ENCODE measurements around the gene HIVEP3.

HIVEP3 gene

DNA sequence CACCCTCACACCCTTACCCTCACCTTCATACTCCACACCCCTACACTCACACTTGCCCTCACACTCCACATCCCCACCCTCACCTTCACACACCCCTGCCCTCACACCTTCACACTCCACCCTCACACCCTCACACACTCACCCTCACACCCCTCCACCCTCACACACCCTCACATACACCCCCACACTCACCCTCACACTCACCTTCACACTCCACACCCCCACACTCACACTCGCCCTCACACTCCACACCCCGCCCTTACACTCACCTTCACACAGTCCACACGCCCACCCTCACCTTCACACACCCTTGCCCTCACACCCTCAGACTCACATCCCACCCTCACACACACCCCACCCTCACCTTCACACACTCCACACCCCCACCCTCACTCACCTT, 390.6 kb downstream of the HIVEP3 start:
- in situ Hi-C loops (cut with MboI; ENCODE audit: low sequenced_read_pairs): no loop called here

DNA sequence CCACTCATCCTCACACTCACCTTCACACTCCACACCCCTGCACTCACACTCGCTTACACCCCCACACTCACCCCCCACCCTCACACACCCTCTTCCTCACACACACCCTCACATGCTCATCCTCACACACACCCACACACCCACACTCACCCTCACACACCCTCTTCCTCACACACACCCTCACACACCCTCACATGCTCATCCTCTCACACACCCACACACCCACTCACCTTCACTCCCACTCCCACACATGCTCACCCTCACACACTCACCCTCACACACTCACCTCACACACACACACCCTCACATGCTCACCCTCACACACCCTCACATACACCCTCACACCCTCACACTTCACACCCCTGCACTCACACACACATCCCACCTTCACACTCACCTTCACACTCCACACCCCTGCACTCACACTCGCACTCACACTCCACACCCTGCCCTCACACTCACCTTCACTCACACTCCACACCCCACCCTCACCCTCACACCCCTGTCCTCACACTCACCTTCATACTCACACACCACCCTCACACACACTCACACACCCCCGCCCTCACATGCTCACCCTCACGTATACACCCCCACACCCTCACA, 391.7 kb downstream of the HIVEP3 start:
- in situ Hi-C loops (cut with MboI; ENCODE audit: low sequenced_read_pairs): no loop called here

DNA sequence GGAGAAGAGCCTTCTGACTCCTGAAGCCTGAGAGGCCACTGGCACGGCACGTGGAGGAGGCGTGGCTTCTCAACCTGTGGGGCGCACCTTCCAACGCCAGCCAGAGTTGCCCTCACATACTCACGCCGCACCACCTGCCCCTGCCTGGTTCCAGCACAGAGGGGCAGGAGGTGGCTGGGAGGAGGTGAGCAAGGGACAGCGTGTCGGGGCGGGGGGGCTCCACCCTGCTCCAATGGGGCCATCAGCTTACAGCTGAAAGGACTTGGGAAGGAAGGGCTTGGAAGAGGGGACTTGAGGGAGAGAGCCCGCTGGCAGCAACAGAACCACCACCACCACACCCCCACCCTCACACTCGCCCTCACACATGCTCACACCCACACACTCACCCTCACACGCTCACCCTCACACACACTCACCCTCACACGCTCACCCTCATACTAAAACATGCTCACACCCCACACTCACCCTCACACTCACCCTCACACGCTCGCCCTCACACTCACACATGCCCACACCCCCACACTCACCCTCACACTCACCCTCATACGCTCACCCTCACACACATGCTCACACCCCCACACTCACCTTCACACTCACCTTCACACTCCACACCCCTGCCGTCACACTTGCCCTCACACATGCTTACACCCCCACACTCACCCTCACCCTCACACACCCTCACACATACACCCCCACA, 392.7 kb downstream of the HIVEP3 start:
- in situ Hi-C loops (cut with MboI; ENCODE audit: low sequenced_read_pairs): no loop called here

DNA sequence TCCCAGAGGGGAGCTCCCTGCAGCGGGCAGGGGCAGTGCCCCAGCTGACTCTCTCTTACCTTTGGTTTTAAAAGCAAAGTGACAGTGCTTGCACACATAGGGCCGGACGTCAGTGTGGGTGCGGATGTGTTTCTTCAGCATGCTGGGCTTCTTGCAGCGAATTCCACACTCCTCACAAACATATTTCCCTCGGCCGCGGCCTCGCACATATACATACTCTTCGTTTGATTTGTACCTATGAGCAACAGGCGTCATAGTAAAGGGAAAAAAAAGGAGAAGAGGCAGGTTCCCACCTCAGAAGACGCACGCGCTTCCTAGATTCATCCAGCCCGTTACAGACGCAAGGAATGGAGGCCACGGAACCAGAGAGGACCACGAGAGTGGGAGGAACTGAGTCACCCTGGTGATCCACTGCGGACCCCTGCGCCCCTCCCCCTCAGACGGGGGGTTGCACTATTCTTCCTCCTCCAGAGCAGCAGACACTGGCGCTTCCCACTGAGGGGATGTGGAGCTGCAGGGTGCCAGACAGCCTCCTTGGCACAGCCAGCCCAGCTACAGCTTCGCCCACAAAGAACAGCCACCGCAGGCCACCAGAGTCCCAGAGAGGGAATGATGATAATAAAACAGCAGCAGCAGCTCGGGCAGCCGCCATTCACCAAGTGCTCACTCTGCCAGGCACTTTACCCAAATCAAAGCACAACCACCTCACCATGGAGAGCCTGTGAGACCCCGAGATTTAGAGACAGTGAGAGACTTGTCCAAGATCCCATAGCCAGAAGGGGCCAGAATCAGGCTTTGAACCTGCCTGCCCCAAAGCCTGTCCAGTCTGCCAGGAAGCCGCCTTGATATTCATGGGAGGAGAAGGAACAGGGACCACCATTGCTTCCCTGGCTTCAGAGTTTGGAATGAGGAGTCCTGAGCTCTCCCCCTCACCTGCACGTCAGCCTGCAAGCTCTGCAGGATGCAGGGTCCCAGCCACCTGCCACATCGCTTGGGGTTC, 393.7 kb downstream of the HIVEP3 start:
- in situ Hi-C loops (cut with MboI; ENCODE audit: low sequenced_read_pairs): no loop called here

DNA sequence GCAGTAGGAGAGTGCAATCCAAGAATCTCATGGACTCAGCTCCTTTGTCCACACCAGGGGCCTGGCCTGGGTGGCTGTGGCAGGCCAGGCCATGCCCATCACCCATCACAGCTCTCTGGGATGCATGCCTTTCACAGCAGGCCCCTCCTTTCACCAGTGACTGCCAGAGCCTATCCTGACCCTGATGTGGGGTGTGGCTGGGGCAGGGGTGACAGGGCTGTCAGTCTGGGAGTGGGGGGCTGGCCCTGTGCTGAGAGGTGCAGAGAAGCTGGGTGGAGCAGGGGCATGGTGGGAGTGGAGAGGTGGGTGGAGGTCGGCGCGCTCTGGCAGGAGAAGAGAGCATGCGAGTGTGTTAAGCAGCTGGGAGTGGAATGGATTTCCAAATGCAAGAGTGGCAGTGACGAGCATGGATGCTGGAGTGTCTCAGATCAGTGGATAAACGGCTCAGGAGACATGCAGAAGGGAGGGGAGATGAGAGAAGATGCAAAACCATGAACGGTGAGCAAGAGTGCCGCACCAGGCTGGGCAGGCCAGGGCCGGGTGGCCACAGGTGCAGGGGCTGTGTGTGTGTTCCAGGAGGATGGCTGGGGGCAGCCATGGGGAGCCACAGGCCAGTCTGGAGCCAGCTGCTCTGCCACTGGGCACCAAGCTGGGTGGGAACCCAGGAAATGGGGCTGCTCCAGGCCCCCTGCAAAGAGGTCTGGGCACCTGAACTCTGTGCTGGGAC, 394.6 kb downstream of the HIVEP3 start:
- in situ Hi-C loops (cut with MboI; ENCODE audit: low sequenced_read_pairs): no loop called here

DNA sequence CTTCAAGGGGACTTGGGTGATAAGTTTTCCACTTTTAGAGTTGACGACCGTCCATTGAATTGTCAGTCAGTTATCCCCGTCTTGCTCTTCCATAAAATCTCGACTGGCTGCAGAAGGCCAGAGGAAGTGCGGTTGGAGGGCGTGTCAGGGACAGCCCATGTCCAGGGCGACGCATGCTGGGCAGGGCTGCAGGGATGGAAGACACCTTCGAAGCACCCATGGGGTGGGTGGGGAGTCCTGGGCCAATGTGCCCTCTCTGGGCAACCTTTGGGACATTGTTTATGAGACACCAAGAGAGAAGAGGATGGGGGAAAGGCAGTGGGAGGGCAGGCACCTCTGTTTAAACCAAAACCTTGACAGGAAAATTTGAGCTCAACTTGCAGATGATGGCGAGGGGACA, 395.7 kb downstream of the HIVEP3 start:
- in situ Hi-C loops (cut with MboI; ENCODE audit: low sequenced_read_pairs): no loop called here

DNA sequence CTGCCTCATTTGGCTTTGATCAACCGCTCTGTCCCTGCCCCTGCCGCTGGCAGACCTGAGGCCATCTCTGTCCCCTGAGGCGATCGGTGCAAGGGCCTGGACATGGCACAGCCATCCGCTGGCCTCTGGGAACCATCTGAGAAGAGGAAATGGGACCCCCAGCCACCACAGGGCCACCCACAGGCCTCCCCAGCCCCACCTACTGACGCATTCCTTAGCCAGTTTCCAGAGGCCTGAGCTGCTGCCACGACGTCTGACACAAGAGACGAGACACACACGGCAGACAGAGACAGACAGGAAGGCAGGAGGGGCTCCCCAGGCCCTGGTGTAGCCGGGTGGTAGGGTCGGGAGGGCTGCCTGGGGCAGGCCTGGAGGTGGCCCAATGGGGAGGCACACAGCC, 397.0 kb downstream of the HIVEP3 start:
- in situ Hi-C loops (cut with MboI; ENCODE audit: low sequenced_read_pairs): no loop called here

DNA sequence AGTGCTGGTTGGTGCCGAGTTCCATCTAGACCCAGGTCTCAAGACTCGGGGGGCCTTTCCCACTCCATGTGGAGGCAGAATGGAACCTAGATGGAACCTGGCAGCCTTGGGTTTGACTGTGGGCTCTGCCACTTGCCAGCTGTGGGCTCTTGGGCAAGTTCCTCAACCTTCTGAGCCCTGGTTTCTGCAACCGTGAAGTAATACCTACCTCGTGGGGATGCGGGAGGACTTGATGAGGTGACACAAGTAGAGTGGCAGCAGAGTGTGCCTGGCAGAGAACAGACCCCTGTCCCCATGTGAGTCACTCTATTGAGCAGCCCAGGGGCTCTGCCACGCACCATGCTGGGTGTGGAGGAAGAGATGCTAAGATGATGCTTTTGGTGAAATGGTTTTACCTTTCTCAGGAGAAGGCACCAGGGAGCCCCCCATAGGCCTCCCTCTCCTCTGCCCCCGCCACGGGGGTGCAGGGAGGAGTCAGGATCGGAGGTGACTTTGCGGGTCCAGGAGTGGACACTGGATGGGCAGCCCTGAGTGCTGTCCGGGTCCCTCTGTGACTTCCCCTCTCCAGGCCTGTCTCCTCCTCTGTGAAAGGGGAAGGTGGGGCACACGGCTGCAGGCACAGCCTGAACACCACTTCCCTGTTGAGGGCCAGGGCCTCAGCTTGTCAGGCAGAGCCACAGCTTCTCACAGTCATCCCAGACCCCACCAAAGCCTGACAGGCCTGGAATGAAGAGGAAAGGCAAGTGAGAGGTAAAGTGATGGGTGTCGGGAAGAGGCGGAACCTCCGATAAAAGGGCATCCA, 397.6 kb downstream of the HIVEP3 start:
- in situ Hi-C loops (cut with MboI; ENCODE audit: low sequenced_read_pairs): no loop called here

DNA sequence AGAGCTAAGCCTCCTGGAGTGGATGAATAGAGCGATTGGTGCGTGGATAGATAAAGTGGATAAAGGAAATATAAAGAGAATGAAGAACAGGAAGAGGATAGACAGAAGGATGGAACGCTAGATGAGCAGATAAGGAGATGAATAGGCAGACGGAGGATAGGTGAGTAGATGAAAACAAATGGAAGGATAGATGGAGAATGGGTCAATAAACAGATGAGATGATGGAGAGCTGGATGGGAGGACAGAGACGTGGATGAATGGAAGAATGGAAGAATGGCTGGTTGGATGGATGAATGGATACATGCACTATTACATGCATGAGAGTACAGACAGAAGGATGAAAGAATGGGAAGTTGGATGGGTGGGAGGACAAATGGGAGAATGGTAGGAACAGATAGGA, 399.1 kb downstream of the HIVEP3 start:
- in situ Hi-C loops (cut with MboI; ENCODE audit: low sequenced_read_pairs): no loop called here

DNA sequence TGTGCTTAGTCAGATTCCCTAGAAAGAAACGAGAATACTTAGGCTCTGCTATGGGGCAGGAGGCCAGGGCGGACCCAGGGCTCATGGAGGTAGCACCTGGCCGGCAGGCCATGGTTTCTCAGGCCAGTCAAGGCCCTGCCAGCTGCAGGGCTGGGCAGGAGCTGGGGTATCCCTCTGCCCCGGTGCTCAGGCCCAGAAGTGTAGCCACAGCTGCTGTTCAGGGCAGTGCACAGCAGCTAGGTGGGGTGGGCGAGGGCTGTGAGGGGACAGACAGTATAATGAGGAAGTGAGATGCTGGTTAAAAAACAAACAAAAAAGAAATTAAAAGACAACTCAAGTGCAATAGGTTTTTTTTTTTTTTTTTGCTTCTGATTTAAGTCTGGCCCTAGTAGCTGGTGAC, 400.3 kb downstream of the HIVEP3 start:
- in situ Hi-C loops (cut with MboI; ENCODE audit: low sequenced_read_pairs): no loop called here

DNA sequence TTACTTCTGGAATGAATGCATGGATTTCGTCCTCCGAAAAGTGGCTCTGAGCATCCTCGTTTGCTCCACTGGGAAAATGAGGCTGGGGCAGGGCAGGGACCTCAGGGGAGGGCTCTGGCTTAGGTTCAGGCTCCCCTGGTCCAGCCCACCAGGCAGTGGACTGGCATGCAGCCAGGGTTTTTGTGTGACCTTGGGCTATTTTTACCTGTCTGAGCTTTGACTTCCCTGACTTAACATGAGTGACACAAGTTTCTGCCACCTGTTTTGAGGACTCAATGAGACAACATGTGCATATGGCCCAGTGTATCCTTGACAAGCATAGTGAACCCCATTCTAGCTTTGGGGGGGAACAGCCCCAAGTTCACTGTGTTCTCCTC, 401.7 kb downstream of the HIVEP3 start:
- in situ Hi-C loops (cut with MboI; ENCODE audit: low sequenced_read_pairs): no loop called here

DNA sequence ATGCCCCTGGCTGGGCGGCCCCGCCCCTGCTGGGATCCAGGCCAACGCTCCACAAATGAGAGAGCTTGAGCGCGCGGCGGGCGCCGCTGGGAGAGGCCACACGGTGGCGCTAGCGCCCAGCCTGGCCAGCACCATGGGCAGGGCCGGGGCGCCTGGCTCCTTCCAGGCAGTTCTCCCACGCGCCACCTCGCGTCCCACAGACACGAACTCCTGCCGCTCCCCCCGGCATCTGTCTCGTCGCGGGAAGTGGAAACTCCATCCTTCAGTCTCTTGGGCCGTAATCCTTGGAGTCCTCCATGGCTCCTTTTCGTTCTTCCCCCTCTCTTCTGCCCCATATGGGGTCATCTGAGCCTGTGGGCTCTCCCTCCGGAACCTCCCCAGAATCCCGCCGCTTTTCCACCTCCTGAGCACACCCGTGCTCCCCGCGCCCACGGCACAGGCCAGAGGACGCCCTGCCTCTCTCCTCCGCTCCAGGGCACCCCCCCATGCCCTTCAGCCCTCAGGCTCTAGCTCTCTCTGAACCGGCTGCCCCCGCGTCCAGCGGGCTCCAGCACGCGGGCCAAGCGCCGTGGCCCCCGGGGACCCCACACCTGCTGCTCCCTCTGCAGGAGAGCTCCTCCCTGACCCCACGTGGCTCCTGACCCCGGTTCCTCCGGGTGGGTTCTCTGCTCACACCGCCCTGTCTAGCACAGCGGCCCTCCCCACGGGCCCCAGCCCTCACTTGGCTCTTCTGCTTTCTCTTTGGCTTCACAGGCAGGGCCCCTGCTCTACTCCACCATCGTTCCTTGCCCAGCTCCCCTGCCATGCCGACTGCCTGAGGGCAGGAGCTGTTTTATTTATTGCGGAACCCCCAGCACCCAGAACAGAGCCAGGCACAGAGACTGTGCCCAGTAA, 402.3 kb downstream of the HIVEP3 start:
- in situ Hi-C loops (cut with MboI; ENCODE audit: low sequenced_read_pairs): no loop called here

DNA sequence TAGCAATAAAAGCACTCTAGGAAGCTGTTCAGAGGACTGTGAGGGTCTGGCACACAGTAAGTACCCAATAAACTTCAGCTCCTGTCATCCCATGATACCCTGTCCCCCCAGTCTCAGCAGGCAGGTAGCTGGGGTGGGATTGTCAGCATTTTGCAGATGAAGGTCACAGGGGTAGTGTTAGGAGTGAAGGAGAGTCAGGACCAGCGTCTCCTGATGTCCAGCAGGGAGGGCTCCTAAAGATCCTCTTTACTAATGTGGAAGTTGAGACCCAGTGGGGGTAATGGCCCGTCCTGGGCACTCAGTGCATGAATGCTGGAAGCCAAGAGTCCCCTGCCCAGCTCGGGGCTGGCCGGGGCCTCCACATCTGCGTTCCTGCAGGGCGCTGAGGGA, 402.9 kb downstream of the HIVEP3 start:
- in situ Hi-C loops (cut with MboI; ENCODE audit: low sequenced_read_pairs): no loop called here

DNA sequence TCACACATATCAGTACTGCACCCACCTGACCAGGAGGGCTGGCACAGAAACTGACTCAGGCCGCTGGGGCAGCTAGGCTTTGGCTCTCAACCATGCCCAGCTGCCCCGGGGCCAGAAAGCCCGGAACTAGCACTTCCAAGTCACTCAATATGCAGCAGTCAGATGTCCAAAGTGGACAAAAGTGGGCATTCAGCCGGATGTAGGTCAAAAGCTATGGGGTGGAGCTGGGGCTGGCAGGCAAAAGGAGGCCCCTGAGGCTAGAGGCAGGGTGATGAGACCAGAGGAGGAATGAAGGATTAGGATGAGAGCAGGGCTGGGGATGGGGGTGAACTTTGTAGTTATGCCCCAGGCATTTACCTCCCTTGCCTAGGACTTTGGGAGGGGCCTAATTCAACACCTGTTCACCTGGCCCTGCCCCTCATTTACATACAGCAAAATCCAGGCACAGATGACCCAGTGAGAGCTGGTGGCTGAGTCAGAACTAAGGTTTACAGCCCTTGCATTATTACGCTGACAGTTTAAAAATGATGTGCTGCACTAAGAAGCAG, 403.5 kb downstream of the HIVEP3 start:
- in situ Hi-C loops (cut with MboI; ENCODE audit: low sequenced_read_pairs): no loop called here

DNA sequence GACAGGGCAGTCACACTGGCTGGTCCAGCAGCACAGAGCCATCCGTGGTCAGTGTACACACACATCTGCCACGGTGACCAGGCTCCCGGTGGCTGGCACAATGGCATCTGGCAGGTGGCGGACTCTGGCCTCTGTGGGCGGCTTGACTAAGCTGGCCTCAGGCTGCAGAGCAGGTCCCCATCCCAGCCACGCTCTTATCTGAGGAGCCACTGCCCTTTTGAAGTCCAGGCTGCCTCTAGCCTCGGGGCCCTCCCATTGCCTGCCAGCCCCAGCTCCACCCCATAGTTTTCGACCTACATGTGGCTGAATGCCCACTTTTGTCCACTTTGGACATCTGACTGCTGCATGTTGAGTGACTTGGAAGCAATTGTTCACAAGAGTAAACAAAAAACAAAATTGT, 404.3 kb downstream of the HIVEP3 start:
- in situ Hi-C loops (cut with MboI; ENCODE audit: low sequenced_read_pairs): no loop called here

DNA sequence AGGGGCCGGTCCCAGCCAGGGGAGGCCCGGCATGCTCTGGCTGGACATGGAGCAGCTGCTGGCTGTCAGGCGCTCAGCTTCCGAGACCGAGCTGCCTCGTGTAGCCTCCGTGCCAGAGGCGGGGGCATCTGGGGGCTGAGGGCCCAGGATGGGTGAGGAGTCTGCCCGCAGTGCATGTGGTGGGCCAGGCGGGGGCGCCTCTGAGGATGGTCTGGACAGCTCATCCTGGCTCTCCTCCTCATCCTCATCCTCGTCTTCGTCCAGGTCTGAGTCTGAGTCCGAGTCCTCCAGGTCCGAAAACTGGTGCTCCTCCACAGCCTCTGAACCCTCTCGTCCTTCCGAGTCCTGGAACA, 405.4 kb downstream of the HIVEP3 start:
- in situ Hi-C loops (cut with MboI; ENCODE audit: low sequenced_read_pairs): no loop called here

DNA sequence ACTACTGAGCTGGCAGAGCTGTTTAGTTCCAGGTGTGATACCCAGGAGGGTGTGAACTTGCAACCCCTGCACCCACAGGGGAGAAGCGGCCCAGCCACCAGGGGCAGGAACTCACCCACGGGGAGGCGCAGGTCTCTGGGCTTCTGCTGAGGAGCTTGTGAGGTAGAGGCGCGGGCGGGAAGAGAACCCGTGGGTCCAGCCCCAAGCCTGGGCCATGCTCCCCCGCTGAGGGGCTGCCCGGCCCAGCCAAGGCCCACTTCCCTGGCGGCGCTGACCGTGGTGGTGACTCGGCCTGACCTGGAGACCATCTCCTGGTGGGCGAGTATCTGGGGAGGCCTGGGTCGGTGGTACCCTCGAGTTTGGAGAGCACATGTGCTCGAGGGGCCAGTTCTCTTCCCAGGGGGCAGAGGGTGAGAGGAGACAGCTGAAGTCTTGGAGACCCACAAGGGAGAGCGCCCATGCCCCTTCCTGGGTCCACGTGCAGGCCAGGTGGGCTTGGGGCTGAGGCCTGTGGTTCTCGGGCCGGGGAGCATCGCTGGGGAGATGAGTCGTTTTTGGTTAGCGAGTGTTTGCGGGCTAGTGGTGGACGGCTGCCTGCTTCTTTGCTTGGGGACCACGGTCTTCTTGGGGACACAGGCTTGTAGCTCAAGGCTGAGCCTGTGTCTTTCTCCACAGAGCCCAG, 405.9 kb downstream of the HIVEP3 start:
- in situ Hi-C loops (cut with MboI; ENCODE audit: low sequenced_read_pairs): no loop called here

DNA sequence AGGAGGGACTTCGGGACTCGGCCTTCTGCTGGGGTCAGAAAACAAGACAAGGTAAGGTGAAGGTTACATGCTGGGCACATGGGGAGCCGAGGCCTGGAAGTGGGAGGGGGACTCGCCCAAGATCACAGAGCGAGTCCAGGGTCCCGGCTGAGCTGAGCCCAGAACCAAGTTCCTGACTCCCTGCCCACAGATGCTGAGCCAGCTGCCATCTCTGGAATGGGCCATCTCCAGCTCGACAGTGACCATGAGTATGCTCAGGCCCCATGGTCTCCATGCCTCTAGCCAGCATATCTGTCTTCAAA, 407.5 kb downstream of the HIVEP3 start:
- in situ Hi-C loops (cut with MboI; ENCODE audit: low sequenced_read_pairs): no loop called here

Data from HL-60/S4 (cell line).